GM12878 (cell line): Measurements from ENCODE around the gene OSER1.
A peak's percentile ranks its signal among the peaks of the same experiment; 100 is the strongest.

Experiments
- BMI1 ChIP-seq: fragments of 450-650 bp; IDR thresholded peaks from 2 replicates; pipeline ENCODE4 v1.6.1; 2016; ENCODE audit warnings: mild to moderate bottlenecking, moderate library complexity, borderline replicate concordance
- CEBPB ChIP-seq, 2 experiments: fragments of 150-350 bp in 1 of 2; IDR thresholded peaks; 2 replicates each; pipeline ENCODE4 v1.6.1; 2012 to 2014; ENCODE audit warnings: low read depth in 2 of 2, low read length in 2 of 2, borderline replicate concordance in 1 of 2, inconsistent platforms in 1 of 2
- EP300 ChIP-seq, 2 experiments: fragments of 150-350 bp in 1 of 2; IDR thresholded peaks; 2 replicates each; pipeline ENCODE4 v1.6.1; 2011 to 2012; ENCODE audit warnings: low read depth in 2 of 2, low read length in 2 of 2, borderline replicate concordance in 1 of 2, improper control_type of control experiment in 1 of 2, inconsistent platforms in 1 of 2; ENCODE audit not compliant: control insufficient read depth in 1 of 2
- FOXK2 ChIP-seq: fragments of 450-650 bp; IDR thresholded peaks from 2 replicates; pipeline ENCODE4 v1.6.1; 2017; ENCODE audit warnings: mild to moderate bottlenecking, moderate library complexity
- MYC ChIP-seq: IDR thresholded peaks from 2 replicates; pipeline ENCODE4 v1.6.1; 2011; ENCODE audit warnings: mild to moderate bottlenecking, low read length, moderate library complexity, inconsistent platforms; ENCODE audit not compliant: insufficient read depth, insufficient replicate concordance, insufficient read length, severe bottlenecking
- NFXL1 ChIP-seq: fragments of 450-650 bp; IDR thresholded peaks from 2 replicates; pipeline ENCODE4 v1.6.1; 2017; ENCODE audit warnings: antibody characterized with exemption, mild to moderate bottlenecking, borderline replicate concordance
- NFYA ChIP-seq: IDR thresholded peaks from 2 replicates; pipeline ENCODE4 v1.6.1; 2011; ENCODE audit warnings: low read depth, mild to moderate bottlenecking, low read length, improper control_type of control experiment, borderline replicate concordance
- POLR2A ChIP-seq: IDR thresholded peaks from 2 replicates; pipeline ENCODE4 v1.6.1; 2011; ENCODE audit warnings: low read depth, mild to moderate bottlenecking, low read length
- RAD21 ChIP-seq: IDR thresholded peaks from 2 replicates; pipeline ENCODE4 v1.6.1; 2011; ENCODE audit warnings: mild to moderate bottlenecking, low read depth, low read length, moderate library complexity; ENCODE audit not compliant: insufficient read depth
- RB1 ChIP-seq: fragments of 450-650 bp; formaldehyde crosslinking; IDR thresholded peaks from 2 replicates; pipeline ENCODE4 v1.6.1; 2017; ENCODE audit warnings: mild to moderate bottlenecking, borderline replicate concordance
- RCOR1 ChIP-seq: conservative IDR thresholded peaks from 2 replicates; pipeline ENCODE4 v1.6.1; 2012; ENCODE audit warnings: low read depth, low read length, improper control_type of control experiment
- TF ChIP-seq, protein P1 (sequence below): IDR thresholded peaks from 2 replicates; pipeline ENCODE4 v1.6.1; 2012; ENCODE audit warnings: improper control_type of control experiment, low read depth, low read length; ENCODE audit not compliant: insufficient replicate concordance
- TF ChIP-seq, protein P2 (sequence below), 3 experiments: IDR thresholded peaks in 2 of 3; conservative IDR thresholded peaks in 1 of 3; 2 replicates each; pipeline ENCODE4 v1.5.1; 2011; ENCODE audit warnings: low read depth in 3 of 3, low read length in 3 of 3, mild to moderate bottlenecking in 3 of 3, control low read depth in 2 of 3, moderate library complexity in 2 of 3, inconsistent platforms in 1 of 3, mixed read lengths in 1 of 3; ENCODE audit not compliant: control insufficient read depth in 2 of 3, insufficient read depth in 1 of 3; ENCODE audit errors: extremely low read depth in 1 of 3

DNA sequence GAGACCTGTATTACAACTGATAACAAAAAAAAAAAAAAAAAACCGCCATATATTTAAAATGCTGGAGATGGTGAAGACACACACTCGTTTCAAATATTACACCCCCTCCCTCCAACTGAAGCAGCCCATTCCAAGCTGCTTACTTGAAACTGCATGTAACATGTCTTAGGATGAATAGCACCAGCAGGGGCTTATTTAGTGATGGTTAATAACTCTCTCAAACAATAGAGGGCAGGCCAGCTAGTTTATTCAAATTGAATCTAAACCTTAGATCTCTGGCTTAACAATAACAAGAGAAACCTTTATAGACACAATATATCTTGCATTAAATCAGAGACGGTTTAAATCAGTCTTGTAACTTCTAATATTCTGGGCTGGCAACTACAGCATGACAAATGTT is 14.3 kb downstream of the OSER1 start:
- no peak for TF ChIP-seq NFXL1
- no peak for TF ChIP-seq CEBPB (IDR thresholded peaks at IDR 0.05; ENCODE audit: borderline replicate concordance in 1 of 2, low read depth in 2 of 2, low read length in 2 of 2)
- TF ChIP-seq MYC = no peak
- TF ChIP-seq, protein P1, sequence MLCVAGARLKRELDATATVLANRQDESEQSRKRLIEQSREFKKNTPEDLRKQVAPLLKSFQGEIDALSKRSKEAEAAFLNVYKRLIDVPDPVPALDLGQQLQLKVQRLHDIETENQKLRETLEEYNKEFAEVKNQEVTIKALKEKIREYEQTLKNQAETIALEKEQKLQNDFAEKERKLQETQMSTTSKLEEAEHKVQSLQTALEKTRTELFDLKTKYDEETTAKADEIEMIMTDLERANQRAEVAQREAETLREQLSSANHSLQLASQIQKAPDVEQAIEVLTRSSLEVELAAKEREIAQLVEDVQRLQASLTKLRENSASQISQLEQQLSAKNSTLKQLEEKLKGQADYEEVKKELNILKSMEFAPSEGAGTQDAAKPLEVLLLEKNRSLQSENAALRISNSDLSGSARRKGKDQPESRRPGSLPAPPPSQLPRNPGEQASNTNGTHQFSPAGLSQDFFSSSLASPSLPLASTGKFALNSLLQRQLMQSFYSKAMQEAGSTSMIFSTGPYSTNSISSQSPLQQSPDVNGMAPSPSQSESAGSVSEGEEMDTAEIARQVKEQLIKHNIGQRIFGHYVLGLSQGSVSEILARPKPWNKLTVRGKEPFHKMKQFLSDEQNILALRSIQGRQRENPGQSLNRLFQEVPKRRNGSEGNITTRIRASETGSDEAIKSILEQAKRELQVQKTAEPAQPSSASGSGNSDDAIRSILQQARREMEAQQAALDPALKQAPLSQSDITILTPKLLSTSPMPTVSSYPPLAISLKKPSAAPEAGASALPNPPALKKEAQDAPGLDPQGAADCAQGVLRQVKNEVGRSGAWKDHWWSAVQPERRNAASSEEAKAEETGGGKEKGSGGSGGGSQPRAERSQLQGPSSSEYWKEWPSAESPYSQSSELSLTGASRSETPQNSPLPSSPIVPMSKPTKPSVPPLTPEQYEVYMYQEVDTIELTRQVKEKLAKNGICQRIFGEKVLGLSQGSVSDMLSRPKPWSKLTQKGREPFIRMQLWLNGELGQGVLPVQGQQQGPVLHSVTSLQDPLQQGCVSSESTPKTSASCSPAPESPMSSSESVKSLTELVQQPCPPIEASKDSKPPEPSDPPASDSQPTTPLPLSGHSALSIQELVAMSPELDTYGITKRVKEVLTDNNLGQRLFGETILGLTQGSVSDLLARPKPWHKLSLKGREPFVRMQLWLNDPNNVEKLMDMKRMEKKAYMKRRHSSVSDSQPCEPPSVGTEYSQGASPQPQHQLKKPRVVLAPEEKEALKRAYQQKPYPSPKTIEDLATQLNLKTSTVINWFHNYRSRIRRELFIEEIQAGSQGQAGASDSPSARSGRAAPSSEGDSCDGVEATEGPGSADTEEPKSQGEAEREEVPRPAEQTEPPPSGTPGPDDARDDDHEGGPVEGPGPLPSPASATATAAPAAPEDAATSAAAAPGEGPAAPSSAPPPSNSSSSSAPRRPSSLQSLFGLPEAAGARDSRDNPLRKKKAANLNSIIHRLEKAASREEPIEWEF = no peak
- TF ChIP-seq, protein P2, sequence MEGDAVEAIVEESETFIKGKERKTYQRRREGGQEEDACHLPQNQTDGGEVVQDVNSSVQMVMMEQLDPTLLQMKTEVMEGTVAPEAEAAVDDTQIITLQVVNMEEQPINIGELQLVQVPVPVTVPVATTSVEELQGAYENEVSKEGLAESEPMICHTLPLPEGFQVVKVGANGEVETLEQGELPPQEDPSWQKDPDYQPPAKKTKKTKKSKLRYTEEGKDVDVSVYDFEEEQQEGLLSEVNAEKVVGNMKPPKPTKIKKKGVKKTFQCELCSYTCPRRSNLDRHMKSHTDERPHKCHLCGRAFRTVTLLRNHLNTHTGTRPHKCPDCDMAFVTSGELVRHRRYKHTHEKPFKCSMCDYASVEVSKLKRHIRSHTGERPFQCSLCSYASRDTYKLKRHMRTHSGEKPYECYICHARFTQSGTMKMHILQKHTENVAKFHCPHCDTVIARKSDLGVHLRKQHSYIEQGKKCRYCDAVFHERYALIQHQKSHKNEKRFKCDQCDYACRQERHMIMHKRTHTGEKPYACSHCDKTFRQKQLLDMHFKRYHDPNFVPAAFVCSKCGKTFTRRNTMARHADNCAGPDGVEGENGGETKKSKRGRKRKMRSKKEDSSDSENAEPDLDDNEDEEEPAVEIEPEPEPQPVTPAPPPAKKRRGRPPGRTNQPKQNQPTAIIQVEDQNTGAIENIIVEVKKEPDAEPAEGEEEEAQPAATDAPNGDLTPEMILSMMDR (IDR thresholded peaks at IDR 0.05 in 2 of 3, conservative IDR thresholded peaks at IDR 0.05 in 1 of 3; ENCODE audit: control insufficient read depth in 2 of 3, extremely low read depth in 1 of 3, insufficient read depth in 1 of 3, low read depth in 3 of 3, low read length in 3 of 3) = peak in 1 of 3 experiments; percentile 15; a peak in 2 of 6 replicates
- TF ChIP-seq RAD21 = no peak
- no peak for TF ChIP-seq RCOR1
- no peak for TF ChIP-seq NFYA
- TF ChIP-seq RB1 = no peak
- TF ChIP-seq POLR2A = no peak
- no peak for TF ChIP-seq FOXK2
- TF ChIP-seq EP300 (IDR thresholded peaks at IDR 0.05; ENCODE audit: borderline replicate concordance in 1 of 2, control insufficient read depth in 1 of 2, low read depth in 2 of 2, low read length in 2 of 2) = no peak
- TF ChIP-seq BMI1 = no peak
